ENCODE data around the gene MAML2.

The MAML2 gene

GRCh38 chr11:96056576-96056975 lies 286.4 kb downstream of the MAML2 start:
- DNase-seq = no peak

- DNase-seq = no peak
Observed at GRCh38 chr11:96055706-96056387, 287.1 kb downstream of the MAML2 start.

- no peak for DNase-seq
Observed at GRCh38 chr11:96054870-96055705, 287.9 kb downstream of the MAML2 start.

- DNase-seq = no peak
Observed at GRCh38 chr11:96052921-96053651, 289.9 kb downstream of the MAML2 start.

DNA sequence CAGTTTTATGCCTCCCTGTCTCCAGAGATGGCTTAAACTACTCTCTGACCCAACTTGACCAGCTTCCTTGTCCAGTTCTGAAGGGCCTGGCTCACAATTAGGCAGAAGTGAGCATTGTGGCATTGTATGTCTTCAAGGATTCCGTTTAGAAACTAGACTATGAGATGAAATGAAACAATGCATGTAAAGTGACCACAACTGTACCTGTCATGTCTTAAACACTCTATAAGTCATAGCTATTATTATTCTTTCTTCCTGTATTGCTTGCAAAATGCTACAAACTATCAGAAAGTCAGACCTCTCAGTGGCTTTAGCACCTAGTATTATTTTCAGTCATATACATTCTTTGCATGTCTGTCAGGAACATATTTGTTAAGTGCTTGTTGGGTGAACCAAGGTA lies 291.2 kb downstream of the MAML2 start:
- DNase-seq = no peak

DNA sequence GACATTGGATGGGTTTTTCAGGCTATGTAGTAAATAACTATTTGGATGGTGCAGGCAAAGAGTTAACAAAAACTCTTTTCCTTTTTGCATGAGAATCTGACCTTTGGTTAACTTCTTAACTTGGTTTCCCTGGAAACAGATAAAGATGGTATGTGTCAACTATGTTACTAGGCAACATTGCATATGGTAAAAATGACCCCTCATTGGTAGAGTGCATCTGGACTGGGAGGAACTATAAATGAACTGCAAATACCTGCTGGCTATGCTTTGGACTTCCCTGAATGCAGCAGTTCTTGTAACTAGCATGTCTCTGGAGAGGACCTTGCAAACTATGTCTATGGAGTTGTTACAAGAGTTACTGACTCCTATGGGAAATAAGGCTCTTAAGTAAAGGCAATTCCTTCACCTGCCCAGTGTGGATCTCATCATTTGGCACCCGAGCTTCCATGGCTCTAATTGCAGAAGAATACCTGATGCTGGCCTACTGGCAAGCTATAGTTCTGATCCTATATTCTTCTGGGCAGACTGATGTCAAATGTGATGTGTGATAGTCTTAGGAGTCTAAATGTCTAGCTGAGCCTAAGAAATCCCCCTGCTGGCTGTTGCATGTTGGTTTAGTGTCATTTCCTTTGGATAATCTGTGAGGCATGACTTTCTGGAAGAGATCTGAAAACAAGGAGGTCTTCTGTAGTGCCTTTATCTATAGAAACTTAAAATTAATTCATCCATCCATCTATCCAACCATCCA lies 292.4 kb downstream of the MAML2 start:
- DNase-seq = no peak

GRCh38 chr11:96049426-96049825 lies 293.6 kb downstream of the MAML2 start:
- DNase-seq = no peak

DNA sequence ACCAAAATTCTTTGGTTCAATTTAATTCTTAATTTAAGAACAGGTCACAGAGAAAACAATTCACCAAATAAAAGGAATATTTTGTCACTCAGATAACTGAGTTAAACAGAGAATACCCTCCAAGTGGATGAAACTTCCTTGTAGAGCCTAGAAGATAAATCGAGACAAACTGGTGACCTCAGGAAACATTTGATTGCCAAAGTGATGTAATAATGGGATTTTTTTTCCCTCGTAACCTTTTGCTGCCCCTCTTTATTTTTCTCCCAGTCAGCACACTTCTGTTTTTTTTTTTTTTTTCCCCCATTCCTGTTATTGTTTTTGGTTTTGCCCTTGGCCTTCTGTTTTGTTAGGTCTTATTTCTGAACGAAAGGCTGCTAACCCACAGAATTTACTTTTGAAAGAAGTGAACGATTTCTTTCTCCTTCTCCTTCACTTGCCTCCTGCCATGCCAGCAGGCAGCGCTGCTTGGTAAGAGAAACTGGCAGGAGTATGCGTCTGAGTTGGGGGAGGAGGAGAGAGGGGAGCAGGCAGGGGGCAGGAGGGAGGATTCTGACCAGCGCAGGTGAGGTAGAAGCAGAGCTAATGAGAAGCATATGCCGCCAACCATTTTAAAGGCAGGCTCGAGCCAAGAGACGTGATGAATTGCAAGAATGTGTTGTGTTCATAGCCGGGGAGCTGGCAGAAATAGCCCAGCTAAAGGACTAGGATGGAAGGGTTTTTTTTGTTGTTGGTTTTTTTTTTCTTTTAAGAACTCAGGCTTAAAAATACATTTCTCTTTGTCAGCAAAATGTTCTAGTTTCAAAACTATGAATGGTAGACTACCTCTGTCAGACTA lies 297.2 kb downstream of the MAML2 start:
- no peak for DNase-seq

GRCh38 chr11:96044747-96045146 lies 298.2 kb downstream of the MAML2 start:
- DNase-seq = no peak

DNA sequence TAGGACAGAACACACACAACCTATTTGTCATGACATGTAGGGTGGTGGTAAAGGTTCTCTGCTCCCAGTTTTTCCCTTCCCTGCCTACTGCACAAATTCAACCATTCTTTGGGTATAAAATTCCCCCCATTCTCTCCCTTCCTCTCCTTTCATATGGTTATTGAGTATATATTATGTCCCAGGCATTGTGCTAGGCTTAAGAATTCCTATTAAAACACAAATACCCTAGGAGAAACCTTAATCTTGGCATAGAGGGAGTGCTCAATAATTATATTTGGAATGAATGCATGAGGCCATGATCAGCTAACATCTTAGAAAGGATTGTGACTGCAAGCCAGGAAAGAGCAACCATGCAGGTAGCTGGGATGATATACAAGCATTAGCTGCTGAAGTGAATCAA lies 298.7 kb downstream of the MAML2 start:
- DNase-seq = no peak

- DNase-seq = no peak
Observed at GRCh38 chr11:96043291-96043690, 299.7 kb downstream of the MAML2 start.

DNA sequence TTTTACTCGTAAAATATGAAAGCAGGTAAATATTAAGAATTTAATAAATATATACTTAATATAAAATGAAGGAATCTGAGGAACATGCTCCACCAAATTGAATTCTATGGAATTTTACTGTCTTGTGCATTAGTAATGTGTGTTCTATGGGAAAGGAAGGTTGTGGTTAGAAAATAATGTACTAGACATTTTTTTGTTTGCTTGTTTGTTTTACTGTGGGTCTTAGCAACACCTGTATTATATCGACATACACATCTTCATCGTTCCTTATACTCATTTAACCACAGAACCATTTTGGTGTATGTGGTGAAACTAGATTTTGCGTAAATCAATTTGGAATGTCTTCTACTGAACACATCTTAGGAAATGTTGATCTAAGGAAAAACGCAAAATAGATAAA lies 304.9 kb downstream of the MAML2 start:
- DNase-seq = no peak

GRCh38 chr11:96037405-96037949 lies 305.5 kb downstream of the MAML2 start:
- DNase-seq = no peak

- no peak for DNase-seq
Observed at GRCh38 chr11:96036863-96037262, 306.1 kb downstream of the MAML2 start.

DNA sequence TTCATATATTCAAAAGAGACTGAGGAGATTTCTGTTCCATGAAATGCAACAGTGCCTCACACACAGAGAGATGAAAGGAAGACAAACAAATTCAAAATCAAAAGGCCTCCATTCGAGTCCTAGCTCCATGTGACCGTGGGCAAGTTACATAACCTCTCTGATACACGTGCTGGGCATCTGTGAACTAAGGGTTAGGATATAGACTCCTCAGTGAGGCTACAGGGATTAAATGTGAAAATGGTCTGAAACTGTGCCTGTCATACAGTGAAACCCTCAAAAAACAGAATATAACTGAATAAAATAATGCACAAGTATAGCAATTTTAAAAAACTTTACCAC lies 307.3 kb downstream of the MAML2 start:
- DNase-seq = no peak

DNA sequence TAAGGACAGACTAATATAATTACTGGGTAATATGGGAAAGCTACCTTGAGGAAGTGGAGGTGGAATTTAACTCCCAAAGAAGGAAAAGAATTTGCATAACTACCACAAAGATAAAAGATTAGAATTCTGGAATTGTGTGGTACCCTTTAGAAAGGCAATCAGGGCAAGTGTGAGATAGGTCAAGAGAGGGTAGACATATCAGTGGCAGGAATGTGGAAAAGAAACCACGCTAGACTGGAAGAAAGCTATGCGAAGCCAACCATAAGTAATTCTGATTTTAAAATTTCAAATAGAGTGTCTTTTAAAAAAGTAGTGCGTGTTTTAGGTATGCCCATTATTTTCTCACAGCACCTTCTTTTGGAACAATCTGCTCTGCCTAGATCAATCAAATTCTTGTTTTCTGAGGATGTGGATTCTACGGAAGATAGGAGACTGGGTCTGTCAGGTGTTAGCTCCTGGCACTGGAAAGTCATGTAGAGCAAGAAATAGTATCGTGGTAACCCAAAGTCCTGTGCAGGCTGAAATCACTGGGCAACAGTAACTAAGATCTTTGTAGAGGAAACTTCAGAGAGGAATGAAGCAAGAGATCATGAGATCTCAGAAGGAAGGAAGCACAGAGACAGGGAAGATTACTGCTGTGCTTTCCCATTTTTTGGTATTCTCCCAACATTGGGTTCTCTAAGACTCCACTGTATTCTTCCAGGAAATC lies 307.8 kb downstream of the MAML2 start:
- no peak for DNase-seq

DNA sequence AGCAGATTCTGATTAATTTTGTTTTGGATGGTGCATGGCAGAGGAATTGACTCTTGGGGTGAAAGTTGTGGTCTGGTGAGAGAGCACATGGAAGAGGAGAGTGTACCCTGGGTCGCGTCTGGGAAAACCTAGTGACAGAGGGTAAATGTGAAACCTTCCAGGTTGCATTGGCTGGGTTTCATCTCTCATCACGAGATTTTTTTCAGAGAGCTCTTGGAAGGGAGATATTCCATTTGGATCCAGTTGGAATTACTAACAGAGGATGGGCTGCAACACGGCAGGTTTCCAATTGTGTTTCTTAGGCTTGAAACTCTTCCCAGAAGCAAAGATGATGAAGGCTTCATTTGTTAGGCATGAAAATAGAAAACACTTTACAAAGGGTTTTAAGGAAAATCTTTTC lies 309.4 kb downstream of the MAML2 start:
- DNase-seq = no peak

- DNase-seq = no peak
Observed at GRCh38 chr11:96033095-96033494, 309.9 kb downstream of the MAML2 start.

DNA sequence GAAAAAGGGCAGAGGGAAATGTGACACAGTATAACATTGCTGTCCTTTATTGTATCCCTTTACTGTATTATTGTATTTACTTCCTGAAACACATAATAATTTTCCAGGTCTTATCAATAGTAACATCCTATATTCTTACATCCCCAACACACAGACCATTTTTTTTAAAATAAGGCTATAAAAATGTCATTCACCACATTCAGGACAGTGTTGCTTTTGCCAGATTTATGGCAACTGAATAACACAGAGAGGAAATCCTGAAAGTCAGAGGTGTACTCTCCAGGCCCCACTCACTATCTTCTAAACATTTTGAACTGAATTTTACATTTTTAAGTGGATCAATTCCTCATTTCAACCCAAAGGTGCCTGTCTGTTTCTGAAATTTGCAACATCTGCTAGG lies 314.2 kb downstream of the MAML2 start:
- no peak for DNase-seq

- no peak for DNase-seq
Observed at GRCh38 chr11:96027021-96027420, 316.0 kb downstream of the MAML2 start.

- no peak for DNase-seq
Observed at GRCh38 chr11:96026310-96026709, 316.7 kb downstream of the MAML2 start.
